GM21576 (cell line): ENCODE data around the gene MRAS.

Experiments used
- ATAC-seq: cut with Tn5 transposase; IDR thresholded peaks from one replicate; pipeline ENCODE4 v1.9.1; 2021; ENCODE audit warnings: mild to moderate bottlenecking, moderate library complexity; ENCODE audit not compliant: unreplicated experiment

Gene MRAS

DNA sequence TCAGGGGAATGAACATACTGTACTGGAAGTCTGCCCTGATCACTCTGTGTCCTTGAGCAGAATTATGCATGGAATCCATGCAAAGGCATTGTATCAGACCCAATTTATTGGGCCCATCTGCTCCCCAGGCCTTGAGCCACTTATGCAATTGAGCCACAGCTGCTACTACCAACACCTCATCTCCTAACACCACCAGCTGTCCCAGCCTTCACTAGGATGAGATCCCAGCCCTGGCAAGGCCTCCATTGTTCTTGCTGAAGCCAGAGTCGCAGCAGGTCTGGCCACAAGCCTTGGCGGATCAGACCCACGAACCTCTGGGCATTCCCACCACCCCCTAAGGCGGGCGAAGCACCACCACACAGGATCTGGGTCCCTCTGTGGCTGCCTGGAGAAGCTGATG, 9.6 kb upstream of the MRAS start:
- no peak for ATAC-seq

DNA sequence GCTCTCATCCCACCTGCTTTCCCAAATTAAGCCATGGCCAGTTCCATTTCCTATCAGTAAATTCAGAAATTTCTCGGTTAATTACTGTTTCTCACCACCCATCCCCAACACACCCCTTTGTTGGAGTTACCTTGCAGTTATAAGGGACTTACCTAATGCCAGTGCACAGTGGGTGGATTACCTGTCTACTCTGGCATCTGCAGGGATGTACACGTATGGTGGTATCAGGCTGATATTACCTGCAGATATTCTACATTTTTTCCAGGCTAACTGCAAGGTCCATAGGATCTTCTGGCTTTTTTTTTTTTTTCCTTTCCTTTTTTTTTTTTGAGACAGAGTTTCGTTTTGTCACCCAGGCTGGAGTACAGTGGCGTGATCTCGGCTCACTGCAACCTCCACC, 7.9 kb upstream of the MRAS start:
- no peak for ATAC-seq

DNA sequence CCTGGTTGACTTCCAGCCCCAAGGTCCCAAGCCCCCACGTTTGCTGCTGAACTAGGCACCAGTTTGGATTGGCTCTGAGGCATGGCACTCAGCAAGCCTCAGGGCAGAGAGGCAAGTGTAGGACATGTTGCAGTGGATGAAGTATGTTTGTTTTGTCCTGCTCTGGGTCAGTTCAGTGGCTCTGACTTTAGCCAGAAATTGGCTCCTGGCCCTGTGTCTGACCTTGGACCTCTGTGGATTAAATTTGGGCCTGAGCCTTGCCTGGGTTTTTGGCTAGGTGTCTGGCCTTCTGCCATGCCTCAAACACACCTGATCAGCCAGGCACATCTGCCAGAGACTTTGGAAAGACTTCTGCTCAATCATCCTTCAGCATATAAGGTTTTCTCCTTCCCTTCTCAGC, 3.6 kb upstream of the MRAS start:
- no peak for ATAC-seq

DNA sequence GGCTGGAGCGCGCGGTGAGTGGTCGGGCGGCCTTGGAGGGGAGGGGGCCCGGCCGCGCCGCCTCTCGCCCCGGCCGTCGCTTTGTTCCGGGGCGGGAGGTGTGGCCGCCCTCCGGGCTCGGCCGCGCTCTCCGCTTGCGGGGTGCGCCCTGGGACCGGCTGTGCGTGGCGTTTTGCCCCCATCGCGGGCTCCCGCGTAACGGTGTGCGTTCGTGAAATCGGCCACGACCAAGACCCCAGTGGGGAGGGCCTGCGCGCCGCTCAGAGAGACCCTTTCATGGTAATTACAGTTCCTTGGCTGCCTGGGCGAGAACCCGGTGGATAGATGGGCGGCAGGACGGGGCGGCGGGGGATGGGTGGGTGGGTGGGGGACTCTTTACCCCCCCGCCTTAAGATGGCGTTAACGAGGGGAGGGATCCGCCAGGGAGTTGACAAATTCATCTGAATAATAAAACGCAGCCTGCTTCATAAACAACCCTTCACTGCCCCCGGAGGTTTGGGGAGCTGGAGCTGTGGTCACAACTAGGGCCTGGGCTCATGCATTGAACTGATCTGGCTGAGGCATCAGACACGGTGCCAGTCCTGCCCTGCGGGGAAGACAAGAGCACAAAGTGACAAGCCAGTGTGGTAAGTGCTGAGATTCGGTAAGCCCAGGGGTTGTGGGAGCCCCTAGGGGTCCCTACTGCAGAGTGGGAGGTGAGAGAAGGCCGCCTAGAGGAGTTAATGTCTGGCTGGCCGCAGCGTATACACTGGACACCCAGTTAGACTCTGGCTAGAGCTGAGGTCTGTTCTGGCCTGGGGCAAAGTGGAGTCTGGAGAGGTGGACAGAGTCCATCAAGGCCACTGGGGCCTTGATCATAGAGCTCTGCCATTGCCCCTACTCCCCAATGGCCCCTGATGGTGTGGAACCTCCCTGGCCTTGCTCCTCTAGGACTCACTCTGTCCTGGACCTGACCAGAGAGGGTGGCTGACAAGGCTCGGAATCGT, 668 bp downstream of the MRAS start:
- no peak for ATAC-seq

- no peak for ATAC-seq
Measured at GRCh38 chr3:138349926-138350665, 1.7 kb downstream of the MRAS start.

- no peak for ATAC-seq
Measured at GRCh38 chr3:138351151-138351550, 2.8 kb downstream of the MRAS start.

- no peak for ATAC-seq
Measured at GRCh38 chr3:138351916-138352550, 3.7 kb downstream of the MRAS start.

- ATAC-seq = no peak
Measured at GRCh38 chr3:138354376-138354775, 6.0 kb downstream of the MRAS start.

GRCh38 chr3:138355071-138355470, 6.7 kb downstream of the MRAS start:
- ATAC-seq = no peak

GRCh38 chr3:138356730-138357405, 8.5 kb downstream of the MRAS start:
- ATAC-seq = no peak

DNA sequence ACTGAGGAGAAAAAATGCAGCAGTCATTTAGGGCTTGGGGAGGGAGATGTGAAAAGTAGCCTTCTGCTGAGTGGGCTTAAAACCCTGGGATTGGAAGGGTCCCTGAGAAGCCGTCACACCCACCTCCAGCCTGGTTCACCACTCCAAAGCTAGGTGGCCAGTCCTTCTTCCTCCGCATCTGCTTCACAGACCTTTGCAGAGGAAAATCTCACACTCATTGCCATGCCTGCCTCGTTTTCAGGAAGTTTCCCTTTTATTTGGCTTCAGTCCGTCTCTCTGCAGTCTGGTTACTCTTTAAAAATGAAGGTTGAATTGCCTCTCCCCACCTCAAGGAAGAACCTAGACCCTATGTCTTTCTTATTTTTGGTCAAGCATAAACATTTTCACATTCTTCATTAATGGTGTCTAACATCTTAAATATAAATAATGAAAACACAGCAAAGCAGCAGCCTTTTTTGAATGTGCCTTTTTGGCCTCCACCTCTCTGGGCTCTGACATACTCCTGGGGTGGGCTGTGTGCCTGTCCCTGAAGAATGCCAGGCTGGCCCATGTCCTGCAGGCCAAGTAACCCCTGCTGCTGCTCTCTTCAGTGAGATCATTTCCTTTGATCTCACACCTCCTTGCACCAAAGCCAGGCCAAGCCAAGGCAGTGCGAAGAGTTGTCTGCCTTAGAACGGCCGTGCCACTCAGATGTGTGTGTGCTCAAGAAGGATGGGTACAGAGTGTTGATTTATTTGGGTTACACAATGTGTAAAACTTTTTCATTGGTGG, 11.0 kb downstream of the MRAS start:
- no peak for ATAC-seq

- ATAC-seq = no peak
Measured at GRCh38 chr3:138359919-138360868, 11.8 kb downstream of the MRAS start.

DNA sequence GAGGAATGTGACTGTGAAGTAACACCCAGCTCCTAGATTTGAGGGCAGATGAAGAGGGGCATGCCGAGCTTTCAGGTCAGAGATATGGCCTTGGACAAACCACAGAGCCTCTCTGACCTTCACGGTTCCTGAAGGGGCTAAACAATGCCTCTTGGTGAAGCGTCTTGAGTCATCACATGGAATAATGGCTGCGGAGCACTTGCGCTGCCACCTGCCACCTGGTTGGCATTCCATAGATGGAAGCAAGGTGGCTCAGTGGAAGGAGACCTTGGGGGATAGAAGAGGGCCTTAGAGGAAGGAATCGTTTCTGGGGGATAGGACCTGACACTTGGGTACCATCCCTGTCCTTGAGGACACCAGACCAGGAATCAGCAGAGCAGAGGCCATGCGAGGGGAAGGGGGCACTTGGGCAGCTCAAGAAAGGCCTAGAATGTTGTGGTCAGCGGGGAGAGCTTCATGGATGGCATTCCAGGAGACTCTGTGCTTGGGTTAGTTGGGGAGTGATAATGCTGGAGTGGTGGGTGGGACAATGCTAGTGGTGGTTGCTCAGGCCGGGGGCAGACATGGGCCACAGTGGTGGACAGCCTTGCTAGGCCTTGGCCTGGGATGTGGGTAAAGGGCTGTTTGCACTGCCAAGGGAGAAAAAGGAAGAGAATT, 12.6 kb downstream of the MRAS start:
- no peak for ATAC-seq

DNA sequence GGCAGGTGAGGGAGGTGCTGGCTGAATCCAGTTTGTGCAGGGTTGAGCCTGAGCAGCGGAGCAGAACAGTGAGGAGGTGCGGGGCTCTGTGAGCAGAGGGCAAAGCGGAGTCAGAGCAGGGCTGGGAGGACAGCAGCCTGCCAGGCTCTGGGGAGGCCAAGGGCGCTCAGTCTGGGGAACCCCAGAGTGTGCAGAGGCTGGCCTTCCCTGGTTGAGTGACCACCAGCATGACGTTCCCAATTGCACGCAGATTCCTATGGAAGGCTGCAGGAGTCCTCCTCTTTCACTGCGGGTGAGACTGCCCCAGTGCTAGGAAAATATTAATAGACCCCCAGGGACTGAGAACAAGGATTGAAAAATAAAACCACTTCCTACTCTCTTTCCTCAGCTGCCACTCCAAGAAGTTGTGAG, 13.2 kb downstream of the MRAS start:
- no peak for ATAC-seq

- no peak for ATAC-seq
Measured at GRCh38 chr3:138362538-138362937, 14.2 kb downstream of the MRAS start.

DNA sequence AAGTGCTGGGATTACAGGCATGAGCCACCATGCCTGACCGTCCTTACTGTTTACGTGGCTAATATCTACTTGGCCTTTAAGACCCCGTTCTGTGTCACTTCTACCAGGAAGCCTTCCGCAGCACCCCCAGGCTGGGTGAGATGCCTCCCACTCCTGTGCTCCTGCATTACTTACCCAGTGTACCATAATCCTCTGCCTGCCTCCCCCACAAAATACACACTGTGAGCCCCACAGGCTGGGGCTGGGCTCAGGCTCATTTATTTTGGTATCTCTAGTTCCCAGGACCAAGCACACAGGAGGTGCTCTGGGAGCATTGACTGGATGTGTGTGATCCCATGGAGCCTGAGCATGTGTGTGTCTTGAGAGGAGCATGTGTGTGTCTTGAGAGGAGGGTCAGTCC, 14.9 kb downstream of the MRAS start:
- ATAC-seq = no peak

GRCh38 chr3:138364356-138365252, 16.2 kb downstream of the MRAS start:
- no peak for ATAC-seq

DNA sequence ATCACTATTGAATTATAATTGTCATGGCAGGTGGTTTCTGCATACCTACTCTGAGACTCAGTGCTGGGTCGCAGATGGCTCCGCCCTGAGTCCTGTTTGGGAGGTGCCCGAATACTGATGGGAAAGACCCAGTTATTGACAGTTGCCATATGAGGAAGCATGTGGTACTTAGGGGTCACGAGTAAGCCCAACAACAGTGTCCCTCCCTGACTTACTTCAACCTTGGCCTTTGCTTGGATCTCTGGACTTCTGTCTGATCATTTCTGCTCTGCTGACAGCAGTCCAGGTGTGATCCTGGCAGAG, 16.8 kb downstream of the MRAS start:
- ATAC-seq = no peak
